Measurements from ENCODE around the gene CPED1. TPM values are rescaled to one million over a fixed set of nuclear protein-coding genes. Genes with fewer than 3 reads are reported as not detected.
"Not testable (repeated sequence)": the region's sequence is repeated elsewhere in the genome, so short reads cannot be mapped to it uniquely, and the experiment has no call there.

Gene CPED1
- total RNA-seq, 2 experiments from 2014 or later: not detected

- Mint-ChIP-seq H3K9me3 (no peaks in the 10 kb centered on the region), H3K4me1 (ENCODE audit: low read depth) (peaks cover 6% of the 10 kb centered on the region), H3K27ac (no peak overlapping the region), H3K36me3 (no peaks in the 10 kb centered on the region), H3K4me3 (no peak overlapping the region), H3K27me3 (peaks cover 2% of the 10 kb centered on the region)
- no peak for DNase-seq
- ChIA-PET CTCF (no interaction called here), POLR2A (no interaction called here)
- intact Hi-C loops (cut with micrococcal nuclease): no loop called here
These were observed 194.4 kb downstream of the CPED1 start for GRCh38 chr7:121182902-121183301.

- H3K27me3 Mint-ChIP-seq; intact Hi-C loops (cut with micrococcal nuclease); H3K36me3 Mint-ChIP-seq; H3K9me3 Mint-ChIP-seq; H3K4me1 Mint-ChIP-seq (ENCODE audit: low read depth); POLR2A ChIA-PET; H3K4me3 Mint-ChIP-seq; DNase-seq; H3K27ac Mint-ChIP-seq: not testable (repeated sequence)
- CTCF ChIA-PET: interaction anchor here (0.7 kb wide), 1 partner anchor 23 kb away, joined by 3 read pairs; no protein-coding TSS in a partner anchor
These were observed 195.4 kb downstream of the CPED1 start for GRCh38 chr7:121183883-121184282.

GRCh38 chr7:121186746-121187145, 198.2 kb downstream of the CPED1 start:
- ChIA-PET CTCF (no interaction called here), POLR2A (no interaction called here)
- DNase-seq: no peak
- Mint-ChIP-seq H3K27me3 (peaks cover 4% of the 10 kb centered on the region), H3K4me1 (ENCODE audit: low read depth) (no peaks in the 10 kb centered on the region), H3K27ac (no peak overlapping the region), H3K36me3 (no peaks in the 10 kb centered on the region), H3K9me3 (peaks cover 3% of the 10 kb centered on the region), H3K4me3 (no peak overlapping the region)
- intact Hi-C loops (cut with micrococcal nuclease): no loop called here

GRCh38 chr7:121187222-121187621, 198.7 kb downstream of the CPED1 start:
- no peaks in the 10 kb centered on the region for H3K4me1 Mint-ChIP-seq (ENCODE audit: low read depth)
- H3K4me3 Mint-ChIP-seq: no peak overlapping the region
- CTCF ChIA-PET: no interaction called here
- peaks cover 4% of the 10 kb centered on the region for H3K27me3 Mint-ChIP-seq
- POLR2A ChIA-PET: no interaction called here
- H3K27ac Mint-ChIP-seq: no peak overlapping the region
- peaks cover 3% of the 10 kb centered on the region for H3K9me3 Mint-ChIP-seq
- DNase-seq: no peak
- intact Hi-C loops (cut with micrococcal nuclease): no loop called here
- no peaks in the 10 kb centered on the region for H3K36me3 Mint-ChIP-seq

GRCh38 chr7:121187676-121188075, 199.2 kb downstream of the CPED1 start:
- H3K4me1 Mint-ChIP-seq (ENCODE audit: low read depth): no peaks in the 10 kb centered on the region
- CTCF ChIA-PET: no interaction called here
- peaks cover 3% of the 10 kb centered on the region for H3K9me3 Mint-ChIP-seq
- no peak overlapping the region for H3K4me3 Mint-ChIP-seq
- H3K27ac Mint-ChIP-seq: no peak overlapping the region
- POLR2A ChIA-PET: no interaction called here
- H3K36me3 Mint-ChIP-seq: no peaks in the 10 kb centered on the region
- intact Hi-C loops (cut with micrococcal nuclease): no loop called here
- no peak for DNase-seq
- H3K27me3 Mint-ChIP-seq: peaks cover 4% of the 10 kb centered on the region

- no peak for DNase-seq
- Mint-ChIP-seq H3K4me1 (ENCODE audit: low read depth) (no peaks in the 10 kb centered on the region), H3K4me3 (no peak overlapping the region), H3K9me3 (peaks cover 3% of the 10 kb centered on the region), H3K27ac (no peak overlapping the region), H3K27me3 (peaks cover 1% of the 10 kb centered on the region), H3K36me3 (no peaks in the 10 kb centered on the region)
- intact Hi-C loops (cut with micrococcal nuclease): no loop called here
- POLR2A ChIA-PET: no interaction called here
- CTCF ChIA-PET: no interaction called here
These were observed 204.3 kb downstream of the CPED1 start for GRCh38 chr7:121192834-121193233.

- Mint-ChIP-seq H3K9me3 (no peaks in the 10 kb centered on the region), H3K4me3 (no peak overlapping the region), H3K36me3 (no peaks in the 10 kb centered on the region), H3K27me3 (peaks cover under 1% of the 10 kb centered on the region), H3K4me1 (ENCODE audit: low read depth) (no peaks in the 10 kb centered on the region), H3K27ac (no peak overlapping the region)
- intact Hi-C loops (cut with micrococcal nuclease): no loop called here
- no peak for DNase-seq
- POLR2A ChIA-PET: no interaction called here
- CTCF ChIA-PET: no interaction called here
These were observed 206.5 kb downstream of the CPED1 start for GRCh38 chr7:121195010-121195409.

GRCh38 chr7:121195874-121196273, 207.4 kb downstream of the CPED1 start:
- H3K27me3 Mint-ChIP-seq: no peaks in the 10 kb centered on the region
- CTCF ChIA-PET: no interaction called here
- no peaks in the 10 kb centered on the region for H3K4me1 Mint-ChIP-seq (ENCODE audit: low read depth)
- intact Hi-C loops (cut with micrococcal nuclease): no loop called here
- DNase-seq: no peak
- H3K36me3 Mint-ChIP-seq: no peaks in the 10 kb centered on the region
- H3K27ac Mint-ChIP-seq: no peak overlapping the region
- H3K9me3 Mint-ChIP-seq: no peaks in the 10 kb centered on the region
- POLR2A ChIA-PET: no interaction called here
- no peak overlapping the region for H3K4me3 Mint-ChIP-seq

- Mint-ChIP-seq H3K9me3 (no peaks in the 10 kb centered on the region), H3K27me3 (no peaks in the 10 kb centered on the region), H3K27ac (no peak overlapping the region), H3K4me3 (no peak overlapping the region), H3K4me1 (ENCODE audit: low read depth) (no peaks in the 10 kb centered on the region), H3K36me3 (no peaks in the 10 kb centered on the region)
- DNase-seq: no peak
- POLR2A ChIA-PET: no interaction called here
- intact Hi-C loops (cut with micrococcal nuclease): no loop called here
- CTCF ChIA-PET: no interaction called here
These were observed 207.8 kb downstream of the CPED1 start for GRCh38 chr7:121196286-121196685.

GRCh38 chr7:121197455-121197854, 208.9 kb downstream of the CPED1 start:
- Mint-ChIP-seq H3K36me3 (no peaks in the 10 kb centered on the region), H3K4me3 (no peak overlapping the region), H3K27ac (no peak overlapping the region), H3K27me3 (no peaks in the 10 kb centered on the region), H3K9me3 (no peaks in the 10 kb centered on the region), H3K4me1 (ENCODE audit: low read depth) (no peaks in the 10 kb centered on the region)
- CTCF ChIA-PET: interaction anchor here (1.3 kb wide), 1 partner anchor 89 kb away, joined by 4 read pairs; no protein-coding TSS in a partner anchor
- POLR2A ChIA-PET: no interaction called here
- intact Hi-C loops (cut with micrococcal nuclease): no loop called here
- DNase-seq: no peak

GRCh38 chr7:121198502-121198901, 210.0 kb downstream of the CPED1 start:
- intact Hi-C loops (cut with micrococcal nuclease): no loop called here
- POLR2A ChIA-PET: no interaction called here
- CTCF ChIA-PET: interaction anchor here (0.6 kb wide), 1 partner anchor 145 kb away, joined by 3 read pairs; no protein-coding TSS in a partner anchor
- Mint-ChIP-seq H3K4me3 (no peak overlapping the region), H3K4me1 (ENCODE audit: low read depth) (no peaks in the 10 kb centered on the region), H3K27ac (no peak overlapping the region), H3K36me3 (no peaks in the 10 kb centered on the region), H3K9me3 (no peaks in the 10 kb centered on the region), H3K27me3 (no peaks in the 10 kb centered on the region)
- no peak for DNase-seq

GRCh38 chr7:121202125-121202524, 213.6 kb downstream of the CPED1 start:
- Mint-ChIP-seq H3K27ac (no peak overlapping the region), H3K4me1 (ENCODE audit: low read depth) (no peaks in the 10 kb centered on the region), H3K36me3 (no peaks in the 10 kb centered on the region), H3K9me3 (no peaks in the 10 kb centered on the region), H3K27me3 (no peaks in the 10 kb centered on the region), H3K4me3 (no peak overlapping the region)
- ChIA-PET POLR2A (no interaction called here), CTCF (no interaction called here)
- DNase-seq: no peak
- intact Hi-C loops (cut with micrococcal nuclease): no loop called here

GRCh38 chr7:121202834-121203233, 214.3 kb downstream of the CPED1 start:
- H3K4me1 Mint-ChIP-seq (ENCODE audit: low read depth): no peaks in the 10 kb centered on the region
- no peaks in the 10 kb centered on the region for H3K36me3 Mint-ChIP-seq
- H3K4me3 Mint-ChIP-seq: no peak overlapping the region

GRCh38 chr7:121204537-121204936, 216.0 kb downstream of the CPED1 start:
- ChIA-PET CTCF (no interaction called here), POLR2A (no interaction called here)
- no peaks in the 10 kb centered on the region for H3K9me3 Mint-ChIP-seq
- H3K4me1 Mint-ChIP-seq (ENCODE audit: low read depth): no peaks in the 10 kb centered on the region
- H3K4me3 Mint-ChIP-seq: no peak overlapping the region
- DNase-seq: no peak
- no peaks in the 10 kb centered on the region for H3K36me3 Mint-ChIP-seq
- intact Hi-C loops (cut with micrococcal nuclease): no loop called here
- H3K27ac Mint-ChIP-seq: no peak overlapping the region
- peaks cover 2% of the 10 kb centered on the region for H3K27me3 Mint-ChIP-seq

More at GRCh38 chr7:121202834-121203233, 214.3 kb downstream of the CPED1 start:
- POLR2A ChIA-PET: no interaction called here
- Mint-ChIP-seq H3K27me3 (no peaks in the 10 kb centered on the region), H3K27ac (no peak overlapping the region), H3K9me3 (no peaks in the 10 kb centered on the region)
- intact Hi-C loops (cut with micrococcal nuclease): no loop called here
- no peak for DNase-seq
- CTCF ChIA-PET: no interaction called here
